Skin epidermis (tissue), 12 donors: ENCODE results near the gene CIB1.
A peak's percentile ranks its signal among the peaks of the same experiment; 100 is the strongest.

ENCODE experiments used
- H3K27ac ChIP-seq, 21 experiments: fragments of 200-600 bp; sonication (generic) in 11 of 21; one replicate each; pipeline ENCODE4 v1.5.0; 2020; ENCODE audit warnings: mild to moderate bottlenecking in 3 of 21, inconsistent platforms in 2 of 21, moderate library complexity in 2 of 21
- H3K4me3 ChIP-seq, 7 experiments: fragments of 200-600 bp; sonication (generic) in 2 of 7; one replicate each; pipeline ENCODE4 v1.5.0; 2020; ENCODE audit warnings: inconsistent platforms in 2 of 7, mild to moderate bottlenecking in 2 of 7, moderate library complexity in 1 of 7

Gene CIB1

DNA sequence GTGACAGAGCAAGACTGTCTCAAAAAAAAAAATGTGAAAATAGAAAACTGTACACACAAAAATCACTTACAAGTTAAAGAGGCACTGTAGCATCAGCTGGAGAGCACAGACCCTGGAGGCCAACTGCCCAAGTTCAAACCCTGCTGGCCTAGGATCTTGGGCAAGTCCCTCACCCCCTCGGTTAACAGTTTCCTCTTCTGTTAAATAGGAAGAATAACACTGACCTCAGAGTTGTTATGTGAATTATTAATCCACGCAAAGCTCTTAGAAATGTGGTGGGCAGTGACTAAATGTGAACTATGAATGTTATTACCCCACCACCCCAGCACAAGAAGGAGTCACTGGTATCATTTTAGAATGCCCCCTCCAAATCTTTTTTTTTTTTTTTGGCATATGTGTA, 11.2 kb downstream of the CIB1 start:
- Histone ChIP-seq H3K27ac (no peak overlapping the region), H3K4me3 (no peak overlapping the region)

- Histone ChIP-seq H3K4me3 (no peak overlapping the region), H3K27ac (peak overlapping the region in 4 of 21 experiments; percentile 31 to 64 (median 52))
These were observed 12.4 kb downstream of the CIB1 start for GRCh38 chr15:90221246-90221900.

DNA sequence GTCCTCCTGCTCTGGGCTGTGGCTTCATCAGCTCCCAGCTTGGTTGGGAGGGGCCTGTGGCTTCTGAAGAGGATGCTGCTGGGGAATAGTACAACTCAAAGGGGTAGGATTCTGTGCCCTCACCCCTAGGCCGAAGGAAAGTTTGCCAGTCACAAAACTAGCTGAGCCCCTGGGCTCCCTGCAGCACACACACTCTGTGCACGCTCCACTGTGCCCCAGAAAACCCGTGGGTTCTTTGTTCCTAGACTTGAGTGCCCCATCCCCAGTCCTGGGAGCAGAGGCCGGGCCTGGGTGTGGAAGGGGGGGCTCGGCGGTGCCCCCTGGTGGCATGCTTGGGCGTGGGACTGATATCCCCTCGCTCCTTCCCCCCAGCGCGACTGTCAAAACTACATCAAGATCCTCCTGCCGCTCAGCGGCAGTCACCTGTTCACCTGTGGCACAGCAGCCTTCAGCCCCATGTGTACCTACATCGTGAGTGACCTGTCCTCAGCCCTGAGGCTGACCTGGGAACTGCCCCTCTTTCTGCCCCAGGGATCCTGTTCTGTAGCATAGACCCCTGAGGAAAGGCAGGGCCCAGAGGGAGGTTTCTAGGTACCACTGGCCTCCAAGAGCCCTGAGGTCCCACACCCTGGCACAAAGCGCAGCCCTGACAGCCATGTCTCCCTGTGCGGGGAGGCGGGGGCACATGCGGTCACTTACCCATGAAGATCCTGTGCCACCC, 14.2 kb downstream of the CIB1 start:
- Histone ChIP-seq H3K27ac (peak overlapping the region in 2 of 21 experiments; percentile 26 to 61), H3K4me3 (no peak overlapping the region)

GRCh38 chr15:90217671-90218394, 15.9 kb downstream of the CIB1 start:
- Histone ChIP-seq H3K4me3 (no peak overlapping the region), H3K27ac (peak overlapping the region in 1 of 21 experiments; percentile 68)

DNA sequence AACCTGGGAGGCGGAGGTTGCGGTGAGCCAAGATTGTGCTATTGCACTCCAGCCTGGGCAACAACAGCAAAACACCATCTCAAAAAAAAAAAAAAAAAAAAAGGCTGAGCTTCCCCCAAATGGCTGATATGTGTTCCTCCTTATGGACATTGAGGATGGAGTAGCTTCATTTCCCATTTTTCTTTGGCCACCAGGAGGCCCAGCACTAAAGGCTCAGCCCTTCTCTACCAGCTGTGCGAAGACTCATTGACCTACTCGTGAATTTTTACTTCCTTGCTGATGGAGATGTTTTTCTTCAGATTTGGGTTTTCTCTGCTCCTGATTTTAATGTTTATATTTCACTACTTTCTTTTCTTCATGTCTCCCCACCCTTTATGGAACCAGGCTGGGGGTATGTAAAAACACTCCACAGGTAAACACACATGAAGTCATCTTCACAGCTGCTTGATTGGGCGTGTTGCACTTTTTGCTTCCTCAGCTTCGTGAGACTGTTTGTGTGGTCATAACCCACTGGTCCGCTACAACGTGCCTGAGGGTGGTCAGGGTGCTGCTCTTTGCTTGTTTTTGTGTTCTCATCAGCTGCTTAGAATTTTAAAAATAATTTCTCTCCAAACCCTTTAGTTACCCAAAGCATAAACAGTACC, 19.1 kb downstream of the CIB1 start:
- Histone ChIP-seq H3K27ac (peak overlapping the region in 2 of 21 experiments; percentile 84), H3K4me3 (no peak overlapping the region)

GRCh38 chr15:90213818-90214204, 19.9 kb downstream of the CIB1 start:
- peak overlapping the region in 16 of 21 experiments; percentile 10 to 92 (median 84) for H3K27ac ChIP-seq

DNA sequence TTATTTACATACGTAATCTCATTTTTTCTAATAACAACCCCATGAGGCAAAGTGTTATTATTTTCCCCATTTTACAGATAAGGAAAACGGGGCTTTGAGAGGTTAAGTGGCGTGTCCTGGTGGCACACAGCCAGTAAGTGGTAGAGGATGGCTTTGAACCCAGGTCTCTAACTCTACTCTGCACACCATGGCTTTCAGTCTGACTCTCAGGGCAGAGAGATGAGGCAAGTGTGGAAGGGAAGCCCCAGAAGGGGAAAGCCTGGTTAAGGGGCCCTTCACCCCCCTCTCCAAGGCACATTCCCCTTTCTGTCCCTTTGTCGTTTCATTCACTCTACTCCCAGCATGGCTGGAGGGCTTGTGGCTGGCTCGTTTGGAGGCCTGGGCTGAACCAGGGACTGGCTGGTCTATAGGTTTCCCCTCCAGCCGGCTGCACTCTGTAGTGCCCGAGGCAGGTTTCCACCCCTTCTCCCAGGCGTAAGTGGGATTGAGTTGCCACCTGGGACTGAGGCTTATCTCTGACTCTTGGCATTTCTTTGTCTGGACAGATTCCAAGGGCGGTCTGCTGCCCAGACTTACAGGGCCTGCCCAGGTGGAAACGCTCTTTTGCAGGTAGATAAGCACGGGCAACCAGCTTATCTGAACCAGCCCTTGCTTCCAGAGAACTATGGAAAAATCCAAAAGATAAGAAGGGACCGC, 20.5 kb downstream of the CIB1 start:
- Histone ChIP-seq H3K4me3 (no peak overlapping the region), H3K27ac (peak overlapping the region in 19 of 21 experiments; percentile 5 to 92 (median 81))

More at GRCh38 chr15:90213818-90214204, 19.9 kb downstream of the CIB1 start:
- no peak overlapping the region for H3K4me3 ChIP-seq

DNA sequence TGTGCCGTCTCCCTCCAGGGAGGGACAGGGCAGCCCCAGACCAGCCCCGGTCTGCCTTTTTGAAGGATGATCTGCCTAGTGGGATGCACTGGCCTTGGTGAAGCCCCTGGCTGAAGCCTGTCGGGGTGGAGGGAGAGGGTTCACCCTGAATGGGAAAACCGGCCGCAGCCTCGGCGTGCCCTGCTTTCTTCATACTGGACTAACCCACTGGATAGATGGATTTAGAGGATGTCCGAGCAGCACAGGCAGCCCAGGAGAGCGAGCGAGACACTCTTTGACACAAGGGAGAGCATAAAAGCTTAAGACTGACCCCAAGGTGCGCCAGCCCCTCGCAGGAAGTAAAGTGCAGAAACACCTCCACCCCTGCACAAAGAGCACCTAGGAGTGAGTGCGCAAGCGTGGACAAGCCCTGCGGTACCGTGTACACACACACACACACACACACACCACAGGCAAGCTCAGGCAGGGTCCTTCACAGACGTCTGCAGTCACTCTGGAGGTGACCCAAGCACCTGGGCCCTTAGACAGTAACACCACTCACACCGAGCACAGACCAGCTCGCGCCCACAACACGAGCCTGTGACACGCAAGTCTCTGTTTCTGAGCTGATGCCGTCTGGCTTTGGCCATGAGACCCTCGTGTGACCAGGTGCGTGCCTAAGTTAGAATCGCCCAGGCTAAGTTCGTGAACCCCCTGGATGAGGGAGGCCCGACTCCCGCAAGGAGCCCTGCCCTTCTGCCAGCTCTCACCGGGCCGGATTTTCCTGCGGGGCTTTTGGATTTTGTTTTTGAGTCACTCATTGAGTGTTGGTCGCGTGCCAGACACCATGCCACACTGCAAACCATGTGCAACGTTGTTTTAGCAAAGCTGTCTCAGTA, 21.3 kb downstream of the CIB1 start:
- peak overlapping the region; percentile 16 to 92 (median 81) for H3K27ac ChIP-seq

GRCh38 chr15:90211440-90212143, 22.1 kb downstream of the CIB1 start:
- H3K27ac ChIP-seq: peak overlapping the region in 20 of 21 experiments; percentile 52 to 92 (median 82)
- no peak overlapping the region for H3K4me3 ChIP-seq

More for the DNA sequence above, 21.3 kb downstream of the CIB1 start:
- H3K4me3 ChIP-seq: no peak overlapping the region

GRCh38 chr15:90211009-90211408, 22.7 kb downstream of the CIB1 start:
- no peak overlapping the region for H3K4me3 ChIP-seq
- peak overlapping the region in 20 of 21 experiments; percentile 52 to 92 (median 82) for H3K27ac ChIP-seq

DNA sequence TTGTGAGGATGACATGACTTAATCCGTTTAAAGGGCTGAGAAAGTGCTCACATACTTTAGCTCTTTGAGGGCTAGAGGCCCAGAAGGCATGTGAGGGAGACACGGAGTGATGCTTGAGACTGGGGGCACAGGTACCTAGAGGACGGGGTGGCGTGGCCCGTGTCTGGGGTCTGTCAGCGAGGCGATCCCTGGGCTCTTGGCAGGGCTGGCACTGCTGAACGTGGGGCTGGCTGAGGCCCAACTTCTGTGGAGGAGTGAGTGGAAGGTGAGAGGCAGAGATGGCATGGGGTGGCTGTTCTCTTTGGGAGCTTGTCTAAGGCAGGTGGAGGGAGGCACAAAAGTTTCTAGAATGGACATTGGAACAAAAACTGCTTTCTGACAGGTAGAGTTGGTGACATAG, 23.1 kb downstream of the CIB1 start:
- peak overlapping the region in 17 of 21 experiments; percentile 52 to 92 (median 84) for H3K27ac ChIP-seq
- no peak overlapping the region for H3K4me3 ChIP-seq

DNA sequence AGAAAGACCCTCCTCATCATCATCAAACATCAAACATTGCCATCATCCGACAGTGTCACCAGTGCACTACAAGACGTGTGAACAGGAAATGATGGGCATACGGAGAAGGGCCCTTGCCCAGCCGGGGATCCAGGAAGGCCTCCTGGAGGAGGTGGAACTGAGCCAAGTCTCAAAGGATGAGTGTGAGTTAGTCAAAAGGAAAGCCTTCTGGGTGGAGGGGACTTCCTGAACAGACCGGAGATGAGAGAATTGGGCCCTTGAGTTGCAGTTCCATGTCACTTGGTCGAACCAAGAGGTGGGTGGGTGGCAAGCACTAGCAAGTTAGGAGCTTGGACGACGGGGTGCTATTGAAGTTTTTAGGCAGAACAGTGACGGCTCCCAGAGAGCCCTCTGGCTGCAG, 24.1 kb downstream of the CIB1 start:
- H3K27ac ChIP-seq: peak overlapping the region in 7 of 21 experiments; percentile 16 to 91 (median 84)
- no peak overlapping the region for H3K4me3 ChIP-seq

DNA sequence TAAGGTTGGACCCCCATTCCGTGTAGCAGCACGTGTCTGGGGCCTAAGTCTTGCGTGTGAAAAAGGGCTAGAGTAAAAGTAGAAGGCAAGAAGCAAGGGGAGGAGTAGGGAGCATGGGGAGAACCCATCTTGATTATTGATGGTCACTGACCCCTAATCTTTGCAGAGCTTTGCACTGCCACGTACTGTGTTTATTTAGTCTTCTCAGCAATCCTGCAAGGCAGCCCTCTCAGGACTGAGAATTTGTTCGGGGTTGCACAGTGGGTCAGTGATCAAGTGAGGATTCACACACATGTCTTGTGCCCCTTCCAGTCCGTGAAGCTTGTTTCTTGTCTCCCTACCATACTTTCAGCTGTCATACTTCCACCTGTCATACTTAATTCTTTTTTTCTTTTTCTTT, 25.4 kb downstream of the CIB1 start:
- H3K4me3 ChIP-seq: no peak overlapping the region
- no peak overlapping the region for H3K27ac ChIP-seq

DNA sequence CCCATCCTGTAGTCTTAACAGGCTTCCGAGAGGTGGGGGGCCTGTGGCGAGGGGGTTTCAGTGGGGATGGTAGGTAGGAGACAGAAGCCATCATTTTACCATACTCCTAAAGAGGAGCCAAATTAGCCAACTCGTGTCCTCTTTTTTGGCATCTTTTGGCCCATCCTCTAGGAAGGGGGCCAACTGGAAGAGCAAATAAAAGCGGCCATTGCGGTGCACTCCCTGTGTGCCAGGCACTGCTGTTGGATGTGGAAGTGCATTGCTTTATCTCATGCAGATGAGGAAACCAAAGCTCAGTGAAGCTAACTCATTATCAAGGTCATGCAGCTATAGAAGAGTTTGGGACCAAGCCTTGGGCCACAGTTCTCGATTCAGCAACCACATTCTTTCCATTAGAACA, 26.5 kb downstream of the CIB1 start:
- Histone ChIP-seq H3K4me3 (no peak overlapping the region), H3K27ac (peak overlapping the region in 1 of 21 experiments; percentile 22)

DNA sequence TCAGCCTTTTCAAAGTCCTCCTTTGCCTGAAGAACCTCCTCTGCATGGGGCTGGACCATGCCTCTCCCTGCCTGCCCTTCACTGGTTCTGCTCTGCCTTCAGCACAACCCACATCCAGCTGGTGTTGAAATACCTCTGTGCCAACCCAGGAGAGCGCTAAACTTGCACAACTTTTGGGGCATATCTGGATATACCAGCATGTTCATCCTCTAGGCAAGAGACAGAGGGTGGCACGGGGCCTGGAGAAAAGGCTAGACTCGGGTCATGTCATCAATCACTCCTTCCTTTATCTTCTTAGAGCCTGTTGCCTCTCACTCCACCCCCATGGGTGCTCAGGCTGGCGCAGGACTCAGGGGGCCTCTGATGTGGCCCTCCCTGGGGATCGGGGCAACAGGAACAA, 27.9 kb downstream of the CIB1 start:
- peak overlapping the region in 5 of 21 experiments; percentile 14 to 44 (median 22) for H3K27ac ChIP-seq

GRCh38 chr15:90205050-90205848, 28.5 kb downstream of the CIB1 start:
- Histone ChIP-seq H3K27ac (peak overlapping the region in 1 of 21 experiments; percentile 22), H3K4me3 (no peak overlapping the region)

More for the DNA sequence above, 27.9 kb downstream of the CIB1 start:
- no peak overlapping the region for H3K4me3 ChIP-seq

GRCh38 chr15:90203922-90204321, 29.8 kb downstream of the CIB1 start:
- Histone ChIP-seq H3K27ac (peak overlapping the region in 5 of 21 experiments; percentile 20 to 84 (median 38)), H3K4me3 (peak overlapping the region in 3 of 7 experiments; percentile 5 to 88 (median 83))
